NT2/D1 (cell line): ENCODE data around the gene CLCN1.
"Not testable (repeated sequence)": the region's sequence is repeated elsewhere in the genome, so short reads cannot be mapped to it uniquely, and the experiment has no call there.

Experiments
- DNase-seq: peaks from one replicate; pipeline ENCODE4 v3.0.0-alpha.2; 2011; ENCODE audit warnings: low read depth, low spot score
- H3K27me3 ChIP-seq: 2 replicates; pipeline ENCODE4 v1.6.0; 2011; ENCODE audit warnings: mild to moderate bottlenecking; ENCODE audit not compliant: insufficient read length, insufficient read depth
- H3K36me3 ChIP-seq: 2 replicates; pipeline ENCODE4 v1.6.1; 2011; ENCODE audit warnings: mild to moderate bottlenecking, low read length, mixed read lengths; ENCODE audit not compliant: insufficient read depth, insufficient read length
- H3K4me1 ChIP-seq: 2 replicates; pipeline ENCODE4 v1.5.1; 2011; ENCODE audit not compliant: insufficient read depth, insufficient read length
- H3K4me3 ChIP-seq: 2 replicates; pipeline ENCODE4 v1.5.1; 2011; ENCODE audit warnings: low read depth; ENCODE audit not compliant: insufficient read length
- H3K9ac ChIP-seq: 2 replicates; pipeline ENCODE4 v1.6.0; 2011; ENCODE audit warnings: low read depth; ENCODE audit not compliant: insufficient read length
- H3K9me3 ChIP-seq: 2 replicates; pipeline ENCODE4 v1.5.1; 2011; ENCODE audit warnings: mild to moderate bottlenecking, low read length; ENCODE audit not compliant: insufficient read depth
- SUZ12 ChIP-seq: IDR thresholded peaks from 2 replicates; pipeline ENCODE4 v1.6.1; 2011; ENCODE audit not compliant: insufficient read length, insufficient read depth; ENCODE audit errors: extremely low read depth
- YY1 ChIP-seq: IDR thresholded peaks from 2 replicates; pipeline ENCODE4 v1.6.1; 2011; ENCODE audit not compliant: insufficient read length, insufficient read depth
- ZNF274 ChIP-seq: IDR thresholded peaks from 2 replicates; pipeline ENCODE4 v1.6.1; 2011; ENCODE audit warnings: mild to moderate bottlenecking, low read depth, low read length

The CLCN1 gene

DNA sequence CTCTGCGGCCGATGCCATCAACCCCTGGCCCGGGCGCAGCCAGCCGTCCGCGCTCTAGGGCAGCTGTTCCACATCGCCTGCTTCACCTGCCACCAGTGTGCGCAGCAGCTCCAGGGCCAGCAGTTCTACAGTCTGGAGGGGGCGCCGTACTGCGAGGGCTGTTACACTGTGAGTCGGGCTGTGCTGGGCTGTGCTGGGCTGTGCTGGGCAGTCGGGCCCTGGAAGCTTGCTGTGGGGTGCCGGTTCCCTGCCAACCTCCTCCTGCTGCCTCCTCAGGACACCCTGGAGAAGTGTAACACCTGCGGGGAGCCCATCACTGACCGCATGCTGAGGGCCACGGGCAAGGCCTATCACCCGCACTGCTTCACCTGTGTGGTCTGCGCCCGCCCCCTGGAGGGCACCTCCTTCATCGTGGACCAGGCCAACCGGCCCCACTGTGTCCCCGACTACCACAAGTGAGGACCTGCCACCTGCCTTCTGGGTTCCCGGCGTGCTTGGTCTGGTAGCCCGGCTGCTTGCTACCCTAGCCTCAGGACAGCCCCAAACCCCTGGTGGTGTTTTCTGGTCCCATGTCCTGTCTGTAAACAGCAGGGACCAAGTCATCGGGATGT is 72.7 kb downstream of the CLCN1 start:
- DNase-seq = no peak
- Histone ChIP-seq H3K4me1 (peaks cover 16% of the 10 kb centered on the region), H3K36me3 (peaks cover 92% of the 10 kb centered on the region), H3K9me3 (no peaks in the 10 kb centered on the region), H3K4me3 (no peak overlapping the region), H3K27me3 (no peaks in the 10 kb centered on the region), H3K9ac (no peak overlapping the region)
- no peak for TF ChIP-seq SUZ12
- TF ChIP-seq YY1 = no peak
- no peak for TF ChIP-seq ZNF274

DNA sequence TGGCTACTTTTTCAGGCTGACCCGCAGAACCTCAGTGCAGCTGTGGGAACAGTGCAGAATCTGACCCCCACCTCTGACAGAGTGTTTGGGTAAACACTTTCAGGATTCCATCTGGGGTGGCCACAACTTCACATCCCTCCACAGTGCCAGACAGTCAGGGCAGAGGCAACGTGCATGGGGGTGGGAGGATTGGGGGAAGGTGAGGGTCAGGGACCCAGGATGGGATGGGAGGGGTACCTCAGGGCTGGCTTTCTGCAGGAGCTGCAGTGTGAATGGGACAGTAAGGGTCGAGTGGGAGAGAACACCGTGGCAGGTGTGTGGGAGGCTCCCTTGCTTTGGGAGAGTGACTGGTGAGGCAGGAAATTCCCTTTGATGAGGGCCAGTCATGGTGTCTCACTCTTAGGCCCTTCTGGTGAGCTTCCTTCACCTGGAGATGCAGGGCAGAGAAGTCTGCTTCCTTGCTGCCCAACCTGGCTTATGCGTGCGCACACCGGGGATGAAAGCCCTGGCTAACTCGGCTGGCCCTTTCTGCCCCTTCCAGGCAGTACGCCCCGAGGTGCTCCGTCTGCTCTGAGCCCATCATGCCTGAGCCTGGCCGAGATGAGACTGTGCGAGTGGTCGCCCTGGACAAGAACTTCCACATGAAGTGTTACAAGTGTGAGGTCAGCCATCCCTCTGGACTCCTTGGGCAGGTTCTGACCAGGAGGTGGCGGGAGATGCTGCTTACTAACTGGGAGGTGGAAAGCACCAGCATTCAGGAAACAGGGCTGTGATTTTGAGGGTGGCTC is 73.6 kb downstream of the CLCN1 start:
- peaks cover 16% of the 10 kb centered on the region for H3K4me1 ChIP-seq
- DNase-seq = no peak
- H3K36me3 ChIP-seq = peaks cover 90% of the 10 kb centered on the region
- TF ChIP-seq ZNF274 (no peak), SUZ12 (no peak), YY1 (no peak)
- no peak overlapping the region for H3K4me3 ChIP-seq
- H3K9me3 ChIP-seq = no peaks in the 10 kb centered on the region
- H3K9ac ChIP-seq = no peak overlapping the region
- no peaks in the 10 kb centered on the region for H3K27me3 ChIP-seq

DNA sequence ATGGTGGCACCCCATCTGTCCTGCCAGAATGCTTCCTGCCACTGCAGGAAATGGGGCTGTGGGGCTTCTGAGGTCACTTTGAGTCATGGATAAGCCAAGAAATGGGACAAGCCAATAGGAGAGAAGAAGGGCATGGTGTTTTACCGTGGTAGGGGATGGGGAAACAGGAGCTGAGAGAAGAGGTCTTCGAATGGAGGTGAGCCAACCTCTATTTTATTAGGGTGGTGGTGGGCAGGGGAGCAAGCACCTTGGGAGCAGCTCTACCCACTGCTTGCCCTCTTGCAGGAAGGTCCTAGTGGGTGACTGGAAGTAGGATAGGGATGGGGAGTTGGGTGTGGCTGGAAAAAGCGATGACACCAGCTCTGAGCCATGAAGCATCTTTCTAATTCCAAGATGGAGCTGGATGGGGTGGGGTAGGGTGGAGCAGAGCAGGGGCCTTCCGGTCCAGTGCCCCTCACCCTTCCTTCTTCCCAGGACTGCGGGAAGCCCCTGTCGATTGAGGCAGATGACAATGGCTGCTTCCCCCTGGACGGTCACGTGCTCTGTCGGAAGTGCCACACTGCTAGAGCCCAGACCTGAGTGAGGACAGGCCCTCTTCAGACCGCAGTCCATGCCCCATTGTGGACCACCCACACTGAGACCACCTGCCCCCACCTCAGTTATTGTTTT is 74.3 kb downstream of the CLCN1 start:
- DNase-seq = no peak
- peaks cover 10% of the 10 kb centered on the region for H3K4me1 ChIP-seq
- no peak for TF ChIP-seq ZNF274
- TF ChIP-seq SUZ12 = no peak
- no peak for TF ChIP-seq YY1
- H3K36me3 ChIP-seq = peaks cover 88% of the 10 kb centered on the region
- H3K4me3 ChIP-seq = no peak overlapping the region
- no peaks in the 10 kb centered on the region for H3K9me3 ChIP-seq
- no peaks in the 10 kb centered on the region for H3K27me3 ChIP-seq
- H3K9ac ChIP-seq = no peak overlapping the region

DNA sequence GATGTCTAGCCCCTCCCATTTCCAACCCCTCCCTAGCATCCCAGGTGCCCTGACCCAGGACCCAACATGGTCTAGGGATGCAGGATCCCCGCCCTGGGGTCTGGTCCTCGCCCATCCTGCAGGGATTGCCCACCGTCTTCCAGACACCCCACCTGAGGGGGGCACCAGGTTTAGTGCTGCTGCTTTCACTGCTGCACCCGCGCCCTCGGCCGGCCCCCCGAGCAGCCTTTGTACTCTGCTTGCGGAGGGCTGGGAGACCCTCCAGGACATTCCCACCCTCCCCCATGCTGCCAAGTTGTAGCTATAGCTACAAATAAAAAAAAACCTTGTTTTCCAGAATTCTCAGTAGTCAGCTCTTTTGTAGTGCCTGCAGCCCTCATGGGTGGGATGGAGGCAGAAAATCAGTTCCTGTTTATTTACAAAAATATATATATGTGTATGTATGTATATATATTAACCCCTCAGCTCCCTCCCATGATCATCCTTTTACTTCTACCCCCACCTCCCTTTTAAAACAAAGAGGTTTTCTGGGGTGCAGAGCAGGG is 74.9 kb downstream of the CLCN1 start:
- H3K9me3 ChIP-seq = no peaks in the 10 kb centered on the region
- peaks cover 86% of the 10 kb centered on the region for H3K36me3 ChIP-seq
- H3K9ac ChIP-seq = no peak overlapping the region
- no peaks in the 10 kb centered on the region for H3K27me3 ChIP-seq
- no peak overlapping the region for H3K4me3 ChIP-seq
- TF ChIP-seq ZNF274 = no peak
- TF ChIP-seq YY1 = no peak
- TF ChIP-seq SUZ12 = no peak
- H3K4me1 ChIP-seq = peaks cover 9% of the 10 kb centered on the region
- DNase-seq = no peak

DNA sequence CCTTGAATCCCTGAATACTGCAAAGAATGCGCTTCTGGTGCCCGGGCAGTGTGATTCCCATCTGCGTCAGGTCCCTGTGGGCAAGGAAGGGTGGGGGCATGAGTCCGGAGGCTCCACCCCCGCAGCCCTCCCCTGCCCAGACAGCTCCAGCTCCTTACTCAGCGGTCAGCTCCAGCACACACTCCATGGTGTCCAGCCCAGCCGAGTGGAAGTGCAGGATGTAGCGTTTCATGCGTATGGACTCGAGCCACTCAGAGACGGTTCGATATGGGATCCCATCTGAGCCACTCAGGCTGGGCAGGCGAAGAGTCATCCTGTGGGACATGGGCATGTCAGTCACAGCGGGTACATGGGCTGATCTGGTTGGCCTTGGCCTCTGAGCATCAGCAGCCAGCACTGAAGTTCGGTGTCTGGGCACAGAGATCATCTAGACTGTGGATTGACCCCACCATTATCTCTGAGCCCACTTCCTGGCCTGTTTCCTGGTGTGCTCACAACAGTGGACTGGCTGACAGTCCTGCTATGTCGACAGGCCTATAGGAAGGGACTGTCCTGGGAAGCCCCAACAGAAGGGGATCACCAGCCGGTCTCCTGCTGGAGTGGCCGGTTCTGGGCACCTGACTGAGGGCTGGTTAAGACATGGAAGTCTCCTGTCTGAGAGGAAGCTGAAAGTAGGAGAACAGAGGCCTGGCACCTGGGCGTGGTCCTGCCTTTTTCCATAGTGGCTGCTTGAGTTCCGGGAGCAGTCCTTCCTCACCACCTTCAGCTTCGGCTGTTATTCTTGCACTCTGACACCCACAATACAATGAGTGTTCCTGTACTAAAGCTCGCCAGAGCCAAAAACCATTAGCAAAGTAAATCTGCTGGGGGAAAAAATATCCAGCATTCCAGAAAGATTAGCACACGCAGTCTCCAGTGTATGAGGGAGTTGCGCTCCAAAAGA is 75.8 kb downstream of the CLCN1 start:
- H3K36me3 ChIP-seq = peaks cover 86% of the 10 kb centered on the region
- DNase-seq = no peak
- H3K4me1 ChIP-seq = peaks cover 5% of the 10 kb centered on the region
- no peak overlapping the region for H3K4me3 ChIP-seq
- no peaks in the 10 kb centered on the region for H3K9me3 ChIP-seq
- TF ChIP-seq ZNF274 (no peak), SUZ12 (no peak), YY1 (no peak)
- H3K9ac ChIP-seq = no peak overlapping the region
- no peaks in the 10 kb centered on the region for H3K27me3 ChIP-seq

DNA sequence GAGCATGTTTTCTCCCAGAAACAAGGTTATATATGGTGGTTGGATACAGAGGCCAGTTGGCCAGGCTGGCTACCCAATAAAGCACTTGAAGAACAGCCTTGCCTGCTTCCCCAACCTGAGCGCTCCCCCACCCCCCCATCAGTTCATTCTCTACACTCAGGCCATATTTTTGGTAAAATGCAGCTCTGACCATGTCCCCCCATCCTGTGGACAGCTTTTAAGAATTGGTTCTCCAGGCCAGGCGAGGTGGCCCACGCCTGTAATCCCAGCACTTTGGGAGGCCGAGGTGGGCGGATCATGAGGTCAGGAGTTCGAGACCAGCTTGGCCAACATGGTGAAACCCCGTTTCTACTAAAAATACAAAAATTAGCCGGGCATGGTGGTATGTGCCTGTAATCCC is 76.5 kb downstream of the CLCN1 start:
- H3K27me3 ChIP-seq, DNase-seq, H3K4me3 ChIP-seq, H3K4me1 ChIP-seq, H3K9me3 ChIP-seq, H3K9ac ChIP-seq: not testable (repeated sequence)
- H3K36me3 ChIP-seq = peaks cover 86% of the 10 kb centered on the region
